Spleen (tissue), 7 donors: ENCODE results near the gene MYL12A.

Experiments used
- POLR2A ChIP-seq, 3 donors: fragments of 450-650 bp; IDR thresholded peaks; one replicate each; pipeline ENCODE4 v1.5.1; 2017; ENCODE audit warnings: antibody characterized with exemption in 3 of 3, mild to moderate bottlenecking in 1 of 3
- TF ChIP-seq, protein P1 (sequence below), 11 experiments: fragments of 200-600 bp in 7 of 11; fragments of 450-650 bp in 4 of 11; sonication (generic) in 4 of 11; IDR thresholded peaks in 8 of 11; conservative IDR thresholded peaks in 3 of 11; 1 replicate in 7 of 11; 2 replicates in 4 of 11; pipeline versions ENCODE4 v1.4.0 to v1.8.0; 2016 to 2021; ENCODE audit warnings: antibody characterized with exemption in 11 of 11, inconsistent platforms in 4 of 11, mild to moderate bottlenecking in 1 of 11
- donor health status: DM: no; HTN: no; CAD: no; lungs with moderate emphysema.
- donor health status: DM: no; HTN: no; CAD: no.
- donor health status: DM: no; HTN: no; CAD: no.

DNA sequence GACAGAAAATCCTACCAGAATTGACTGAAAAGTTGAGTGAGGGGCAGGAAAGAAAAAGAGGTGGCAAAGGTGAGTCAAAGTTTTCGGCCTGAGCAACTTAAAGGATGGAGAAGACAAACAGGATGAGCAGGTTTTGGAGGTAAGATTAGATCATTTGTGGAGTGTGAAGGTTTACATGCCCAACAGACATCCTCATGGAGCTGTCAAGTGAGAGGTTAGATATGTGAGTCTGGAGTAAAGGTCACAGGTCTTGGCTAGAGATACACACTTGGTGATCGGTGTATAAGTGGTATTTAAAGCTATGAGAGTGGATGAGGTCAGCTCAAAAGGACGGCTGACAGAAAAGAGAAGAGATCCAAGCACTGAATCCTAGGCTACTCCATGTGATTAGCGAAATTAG, 11.1 kb upstream of the MYL12A start:
- TF ChIP-seq, protein P1, sequence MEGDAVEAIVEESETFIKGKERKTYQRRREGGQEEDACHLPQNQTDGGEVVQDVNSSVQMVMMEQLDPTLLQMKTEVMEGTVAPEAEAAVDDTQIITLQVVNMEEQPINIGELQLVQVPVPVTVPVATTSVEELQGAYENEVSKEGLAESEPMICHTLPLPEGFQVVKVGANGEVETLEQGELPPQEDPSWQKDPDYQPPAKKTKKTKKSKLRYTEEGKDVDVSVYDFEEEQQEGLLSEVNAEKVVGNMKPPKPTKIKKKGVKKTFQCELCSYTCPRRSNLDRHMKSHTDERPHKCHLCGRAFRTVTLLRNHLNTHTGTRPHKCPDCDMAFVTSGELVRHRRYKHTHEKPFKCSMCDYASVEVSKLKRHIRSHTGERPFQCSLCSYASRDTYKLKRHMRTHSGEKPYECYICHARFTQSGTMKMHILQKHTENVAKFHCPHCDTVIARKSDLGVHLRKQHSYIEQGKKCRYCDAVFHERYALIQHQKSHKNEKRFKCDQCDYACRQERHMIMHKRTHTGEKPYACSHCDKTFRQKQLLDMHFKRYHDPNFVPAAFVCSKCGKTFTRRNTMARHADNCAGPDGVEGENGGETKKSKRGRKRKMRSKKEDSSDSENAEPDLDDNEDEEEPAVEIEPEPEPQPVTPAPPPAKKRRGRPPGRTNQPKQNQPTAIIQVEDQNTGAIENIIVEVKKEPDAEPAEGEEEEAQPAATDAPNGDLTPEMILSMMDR (IDR thresholded peaks at IDR 0.05 in 8 of 11, conservative IDR thresholded peaks at IDR 0.05 in 3 of 11): no peak
- TF ChIP-seq POLR2A (IDR thresholded peaks at IDR 0.05): no peak
